Stimulated activated CD8-positive, alpha-beta memory T cell treated with anti-CD3 and anti-CD28 coated beads, Interleukin-4, amount 100 ng/mL, for 4 hours (primary cell): ENCODE results near the gene NDUFA7.
"Not testable (repeated sequence)": the region's sequence is repeated elsewhere in the genome, so short reads cannot be mapped to it uniquely, and the experiment has no call there.

Experiments used
- DNase-seq, 2 donors: peaks; one replicate each; pipeline ENCODE4 v3.0.0-alpha.2; 2020; ENCODE audit warnings: low read depth in 2 of 2, low spot score in 1 of 2

Gene NDUFA7

DNA sequence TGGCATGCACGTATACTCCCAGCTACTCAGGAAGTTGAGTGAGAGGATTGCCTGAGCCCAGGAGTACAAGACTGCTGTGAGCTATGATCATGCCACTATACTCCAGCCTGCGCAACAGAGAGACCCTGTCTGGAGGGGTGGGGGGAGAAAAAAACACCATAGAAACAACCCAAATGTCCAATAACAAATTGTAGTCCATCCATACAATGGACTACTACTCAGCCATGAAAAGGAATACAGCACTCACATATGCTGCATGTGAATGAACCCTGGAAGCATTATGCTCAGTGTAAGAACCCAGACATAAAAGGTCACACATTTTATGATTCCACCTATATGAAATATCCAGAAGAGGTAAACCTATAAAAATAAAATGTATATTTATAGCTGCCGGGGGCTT is 55.3 kb downstream of the NDUFA7 start:
- no peak for DNase-seq

DNA sequence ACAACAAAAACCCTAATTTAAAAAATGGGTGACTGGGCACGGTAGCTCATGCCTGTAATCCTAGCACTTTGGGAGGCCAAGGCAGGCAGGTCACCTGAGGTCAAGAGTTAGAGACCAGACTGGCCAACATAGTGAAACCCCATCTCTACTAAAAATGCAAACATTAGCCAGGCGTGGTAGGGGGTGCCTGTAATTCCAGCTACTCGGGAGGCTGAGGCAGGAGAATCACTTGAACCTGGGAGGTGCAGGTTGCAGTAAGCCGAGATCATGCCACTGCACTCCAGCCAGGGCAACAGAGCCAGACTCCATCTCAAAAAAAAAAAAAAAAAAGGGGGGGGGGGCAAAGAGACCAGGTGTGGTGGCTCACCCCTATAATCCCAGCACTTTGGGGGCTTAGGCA is 56.9 kb downstream of the NDUFA7 start:
- not testable (repeated sequence) for DNase-seq

DNA sequence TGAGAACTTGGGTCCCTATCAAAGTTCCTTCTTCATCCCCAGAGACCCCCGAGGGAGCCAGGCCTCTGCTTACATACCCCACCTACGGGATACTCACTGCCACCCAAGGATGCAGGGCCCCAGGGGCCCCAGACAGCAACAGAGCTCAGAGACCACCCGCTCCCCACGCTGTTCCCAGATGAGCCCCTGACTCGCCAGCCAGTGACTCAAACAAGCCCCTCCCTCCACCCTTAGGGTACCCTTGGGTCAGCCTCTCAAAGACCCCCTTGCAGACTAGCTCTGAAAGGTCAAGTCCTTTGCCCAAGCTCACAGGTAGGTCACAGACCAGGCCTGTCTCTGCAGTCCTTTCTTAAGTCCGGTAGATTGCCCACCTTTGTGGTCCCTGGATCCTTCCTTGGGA is 58.7 kb downstream of the NDUFA7 start:
- no peak for DNase-seq

GRCh38 chr19:8261881-8262280 is 59.3 kb downstream of the NDUFA7 start:
- no peak for DNase-seq

GRCh38 chr19:8261347-8261746 is 59.8 kb downstream of the NDUFA7 start:
- DNase-seq = no peak
